Fibroblast of skin of left biceps (primary cell): Measurements from ENCODE around the gene TESK1.

Experiments used
- DNase-seq, 2 experiments: peaks; one replicate each; pipeline ENCODE4 v3.0.0-alpha.2; 2013; ENCODE audit warnings: low read depth in 2 of 2

Gene TESK1

DNA sequence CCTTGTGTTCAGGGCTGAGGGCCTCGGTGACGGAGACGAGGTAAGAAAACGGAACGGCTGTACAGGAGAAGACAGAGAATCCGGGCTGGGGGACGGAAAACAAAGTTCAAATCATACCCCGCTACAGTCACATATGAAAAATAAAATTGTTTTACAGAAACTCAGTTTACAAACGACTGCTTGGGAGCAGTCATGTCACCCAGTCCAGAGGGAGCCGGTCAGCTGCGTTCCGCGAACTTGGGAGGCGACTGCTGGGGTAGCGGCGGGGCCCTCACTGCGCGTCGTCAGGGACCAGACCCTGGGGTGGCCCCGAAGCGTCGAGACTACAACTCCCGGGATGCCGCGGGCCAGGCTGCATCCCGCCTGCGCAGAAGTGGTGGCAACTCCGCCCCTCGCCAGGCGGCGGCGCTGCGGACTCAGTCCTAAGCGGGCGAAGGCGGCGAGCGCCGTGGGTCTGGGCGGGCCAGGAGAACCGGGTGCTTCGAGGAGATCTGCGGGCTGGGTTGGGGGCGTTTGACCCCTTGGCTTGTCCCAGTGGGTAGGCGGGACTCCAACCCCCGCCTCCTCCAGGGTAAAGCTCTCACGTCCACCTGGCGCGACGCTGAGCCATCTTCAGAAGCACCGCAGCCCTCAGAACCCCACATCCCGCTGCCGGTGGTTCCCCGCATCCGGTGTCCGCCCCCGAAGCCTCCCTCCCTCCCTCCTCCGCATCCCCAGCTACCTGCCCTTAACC lies 41.6 kb downstream of the TESK1 start:
- peak; percentile 61 to 62 for DNase-seq

DNA sequence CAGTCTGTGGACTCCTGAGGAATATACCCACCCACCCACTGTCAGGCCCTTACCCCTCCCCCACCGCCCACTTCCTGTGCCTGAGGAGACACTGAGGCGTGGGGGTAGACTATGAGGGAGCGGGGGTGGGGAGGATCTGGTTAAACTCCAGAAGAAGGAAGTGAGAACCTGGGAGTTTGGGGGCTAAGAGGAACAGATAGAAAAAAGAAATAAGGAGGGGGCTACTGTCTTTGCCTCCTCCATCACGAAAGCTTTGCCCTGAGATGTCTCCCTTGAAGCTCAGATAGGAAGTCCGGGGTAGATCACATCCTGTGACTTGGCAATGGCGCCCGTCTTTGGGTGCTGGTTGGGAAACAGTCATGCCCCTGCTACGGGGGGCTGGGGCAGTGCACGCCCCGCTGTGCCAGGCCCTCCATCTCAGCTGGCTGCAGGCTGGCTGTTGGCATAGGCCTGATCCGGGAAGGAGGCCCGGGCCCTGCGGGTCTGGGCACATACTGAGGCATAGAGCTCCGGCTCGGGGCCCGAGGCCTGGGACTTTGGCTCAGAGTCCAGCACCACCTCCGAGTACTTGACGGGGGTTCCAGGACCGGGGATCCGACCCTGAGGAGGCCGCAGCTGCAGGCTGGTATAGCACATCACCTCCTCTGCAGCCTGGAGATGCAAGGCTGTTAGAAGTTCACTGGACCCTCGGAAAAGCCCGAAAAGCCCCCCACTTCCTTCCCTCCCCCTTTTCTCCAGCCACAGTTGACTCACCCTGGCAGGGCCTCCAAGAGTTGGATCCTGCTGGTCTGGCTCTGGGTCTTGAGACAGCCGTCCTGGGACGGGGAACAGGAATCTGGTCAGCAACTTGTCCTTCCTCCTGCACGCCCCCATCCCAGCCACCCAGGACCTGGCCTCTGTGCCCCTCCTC lies 44.6 kb downstream of the TESK1 start:
- DNase-seq, result no peak

DNA sequence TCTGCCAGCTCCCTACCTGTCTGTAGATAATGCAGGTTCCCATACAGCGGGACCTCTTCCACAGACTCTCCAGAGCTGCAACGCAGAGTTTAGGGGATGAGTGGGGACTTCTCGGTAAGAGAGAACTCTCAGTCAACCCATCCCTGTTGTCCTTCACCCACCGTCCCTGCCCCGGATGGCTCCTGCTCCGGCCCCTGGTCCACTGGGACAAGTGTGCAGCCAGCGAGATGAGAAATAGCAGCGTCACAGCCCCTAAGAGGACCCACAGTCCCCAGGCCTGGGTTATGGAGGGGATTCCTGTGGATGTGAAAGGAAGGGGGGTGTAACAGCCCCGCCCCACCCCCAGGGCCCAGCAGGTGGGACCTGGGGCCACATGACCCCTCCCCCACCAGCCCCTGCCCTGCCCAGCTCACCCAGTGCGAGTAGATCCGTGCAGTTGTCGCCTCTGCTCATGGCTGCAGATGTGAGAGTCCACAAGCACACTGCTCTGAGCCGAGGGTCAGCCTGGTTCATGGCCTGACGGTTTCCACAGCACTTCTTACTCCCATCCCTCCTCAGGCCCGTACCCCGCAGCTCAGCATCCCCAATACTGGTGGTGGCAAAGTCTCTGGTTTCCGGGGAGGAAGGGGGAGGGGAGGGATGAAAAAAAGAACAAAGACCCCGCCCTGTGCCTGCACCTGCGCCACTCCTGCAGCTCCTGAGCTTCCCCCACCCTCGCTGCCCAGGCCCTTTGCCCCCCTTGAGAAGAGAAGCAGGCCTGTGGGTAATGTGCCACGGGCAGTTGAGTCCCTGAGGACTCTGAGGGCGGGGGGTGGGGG lies 45.5 kb downstream of the TESK1 start, which contains the start of gene SIT1:
SIT1 (minus strand) TSS at position 591 of the 818 bp plus-strand sequence; CDS start at position 513, 78 bp downstream.
- DNase-seq, result no peak

DNA sequence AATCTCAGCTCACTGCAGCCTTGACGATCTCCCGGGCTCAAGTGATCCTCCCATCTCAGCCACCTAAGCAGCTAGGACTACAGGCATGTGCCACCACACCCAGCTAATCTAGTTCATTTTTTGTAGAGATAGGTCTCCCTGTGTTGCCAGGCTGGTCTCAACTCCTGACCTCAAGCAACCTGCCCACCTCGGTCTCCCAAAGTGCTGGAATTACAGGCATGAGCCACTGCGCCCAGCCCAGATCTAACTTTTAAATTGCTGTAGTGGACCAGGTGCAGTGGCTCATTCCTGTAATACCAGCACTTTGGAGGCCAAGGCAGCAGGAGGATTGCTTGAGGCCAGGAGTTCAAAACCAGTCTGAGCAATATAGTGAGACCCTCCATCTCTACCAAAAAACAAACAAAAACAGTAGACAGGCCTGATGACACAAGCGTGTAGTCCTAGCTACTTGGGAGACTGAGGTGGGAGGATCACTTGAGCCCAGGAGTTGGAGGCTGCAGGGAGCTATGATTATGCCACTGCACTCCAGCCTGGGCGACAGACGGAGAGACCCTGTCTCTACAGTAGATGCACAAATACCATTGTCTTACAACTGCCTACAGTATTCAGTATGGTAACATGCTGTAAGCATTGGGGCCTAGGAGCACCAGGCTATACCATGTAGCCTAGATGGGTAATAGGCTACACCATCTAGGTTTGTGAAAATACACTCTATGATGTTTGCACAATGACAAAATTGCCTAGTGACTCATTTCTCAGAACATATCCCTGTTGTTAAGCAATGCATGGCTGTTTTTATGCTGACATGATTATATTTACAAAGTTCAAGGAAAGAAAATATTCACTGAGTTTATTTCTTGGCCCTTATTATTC lies 47.1 kb downstream of the TESK1 start:
- DNase-seq, result no peak

DNA sequence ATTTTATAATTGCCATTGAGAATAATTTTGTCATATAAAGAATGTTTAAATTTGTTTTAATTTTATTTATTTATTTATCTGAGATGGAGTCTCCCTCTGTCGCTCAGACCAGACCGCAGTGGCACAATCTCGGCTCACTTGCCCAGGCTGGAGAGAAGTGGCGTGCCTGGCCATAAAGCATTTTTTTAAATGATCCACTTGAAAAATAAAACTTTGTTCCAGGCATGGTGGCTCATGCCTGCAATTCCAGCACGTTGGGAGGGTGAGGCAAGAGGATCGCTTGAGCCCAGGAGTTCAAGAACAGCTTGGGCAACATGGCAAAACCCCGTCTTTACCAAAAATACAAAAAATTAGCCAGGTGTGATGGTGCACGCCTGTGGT lies 47.8 kb downstream of the TESK1 start:
- no peak for DNase-seq

DNA sequence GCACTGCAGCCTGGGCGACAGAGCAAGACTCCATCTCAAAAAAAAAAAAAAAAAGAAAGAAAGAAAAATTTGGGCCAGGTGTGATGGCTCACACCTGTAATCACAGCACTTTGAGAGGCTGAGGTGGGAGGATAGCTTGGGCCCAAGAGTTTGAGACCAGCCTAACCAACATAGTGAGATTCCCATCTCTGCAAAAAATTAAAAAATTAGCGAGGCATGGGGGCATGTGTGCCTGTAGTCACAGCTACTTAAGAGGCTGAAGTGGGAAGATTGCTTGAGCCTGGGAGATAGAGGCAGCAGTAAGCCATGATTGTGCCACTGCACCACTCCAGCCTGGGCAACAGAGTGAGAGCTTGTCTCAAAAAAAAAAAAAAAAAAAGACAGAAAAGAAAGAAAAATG lies 48.5 kb downstream of the TESK1 start:
- DNase-seq, result no peak

DNA sequence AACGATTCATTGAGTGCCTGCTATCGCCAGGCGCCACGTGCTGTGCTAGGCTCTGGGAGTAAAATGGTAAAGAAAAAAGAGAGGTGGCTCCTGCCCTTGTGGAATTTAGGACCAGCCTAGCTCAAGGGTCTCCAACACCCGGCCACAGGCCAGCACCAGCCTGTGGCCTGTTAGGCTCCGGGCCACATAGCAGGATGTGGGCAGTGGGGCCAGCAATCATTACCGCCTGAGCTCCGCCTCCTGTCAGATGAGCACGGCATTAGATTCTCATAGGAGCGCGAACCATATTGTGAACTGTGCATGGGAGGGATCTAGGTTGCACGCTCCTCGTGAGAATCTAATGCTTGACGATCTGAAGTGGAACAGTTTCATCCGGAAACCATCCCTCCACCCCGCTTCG lies 51.3 kb downstream of the TESK1 start:
- DNase-seq, result no peak

DNA sequence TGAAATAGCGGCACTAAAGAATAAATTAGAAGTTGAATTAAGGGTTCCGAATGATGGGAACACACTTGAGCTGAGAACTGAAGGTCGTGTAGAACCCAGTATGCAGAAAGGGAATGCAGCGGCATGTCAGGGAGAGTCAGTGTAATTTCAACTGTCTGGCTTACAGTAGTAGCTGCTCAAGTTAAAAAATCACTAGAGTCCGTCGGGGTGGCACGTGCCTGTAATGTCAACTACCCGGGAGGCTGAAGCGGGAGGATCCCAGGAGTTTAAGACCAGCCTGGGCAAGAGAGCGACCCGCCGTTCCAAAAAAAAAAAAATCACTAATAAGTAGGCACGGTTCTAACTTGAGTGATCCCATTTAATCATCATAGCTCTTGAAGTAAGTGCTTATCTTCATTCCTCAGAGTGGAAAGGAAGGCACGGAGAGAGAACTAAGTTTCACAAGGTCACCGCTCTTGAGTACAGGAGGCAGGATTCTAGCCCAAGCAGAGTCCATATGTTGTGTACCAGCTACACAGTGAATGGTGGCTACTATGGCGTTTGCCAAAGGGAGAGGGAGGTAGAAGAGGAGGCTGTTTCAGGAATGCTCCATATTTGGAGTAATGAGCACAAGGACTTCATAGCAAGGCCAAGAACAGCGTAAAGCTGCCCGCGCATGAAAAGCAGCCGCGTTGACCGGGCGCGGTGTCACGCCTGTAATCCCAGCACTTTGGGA lies 51.9 kb downstream of the TESK1 start:
- DNase-seq, result no peak

DNA sequence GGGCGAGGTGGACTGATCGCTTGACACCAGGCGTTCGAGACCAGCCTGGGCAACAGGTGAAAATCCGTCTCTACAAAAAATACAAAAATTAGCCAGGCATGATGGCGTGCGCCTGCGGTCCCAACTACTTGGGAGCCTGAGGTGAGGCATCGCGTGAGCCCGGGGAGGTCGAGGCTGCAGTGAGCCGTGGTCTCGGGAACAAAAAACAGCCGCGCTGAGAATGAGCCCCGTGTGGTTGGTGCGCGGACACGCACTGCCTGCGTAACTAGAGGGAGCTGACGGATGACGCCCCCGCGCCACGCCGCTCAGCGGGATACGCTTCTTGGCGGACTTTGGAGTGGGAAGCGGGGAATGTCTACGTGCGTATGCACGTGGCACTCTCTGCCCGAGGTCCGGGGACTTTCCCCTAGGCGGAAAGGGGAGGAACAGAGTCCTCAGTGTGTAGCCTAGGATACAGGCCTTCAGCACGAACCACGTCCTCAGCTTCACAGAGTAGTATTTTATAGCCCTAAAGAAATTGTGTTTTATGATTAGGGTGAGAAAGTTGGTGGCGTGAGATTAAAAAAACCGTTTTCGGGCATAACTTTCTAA lies 52.6 kb downstream of the TESK1 start, which contains the start of gene RMRP:
RMRP (minus strand) TSS at position 474 of the 591 bp plus-strand sequence.
- DNase-seq, result peak; percentile 99

DNA sequence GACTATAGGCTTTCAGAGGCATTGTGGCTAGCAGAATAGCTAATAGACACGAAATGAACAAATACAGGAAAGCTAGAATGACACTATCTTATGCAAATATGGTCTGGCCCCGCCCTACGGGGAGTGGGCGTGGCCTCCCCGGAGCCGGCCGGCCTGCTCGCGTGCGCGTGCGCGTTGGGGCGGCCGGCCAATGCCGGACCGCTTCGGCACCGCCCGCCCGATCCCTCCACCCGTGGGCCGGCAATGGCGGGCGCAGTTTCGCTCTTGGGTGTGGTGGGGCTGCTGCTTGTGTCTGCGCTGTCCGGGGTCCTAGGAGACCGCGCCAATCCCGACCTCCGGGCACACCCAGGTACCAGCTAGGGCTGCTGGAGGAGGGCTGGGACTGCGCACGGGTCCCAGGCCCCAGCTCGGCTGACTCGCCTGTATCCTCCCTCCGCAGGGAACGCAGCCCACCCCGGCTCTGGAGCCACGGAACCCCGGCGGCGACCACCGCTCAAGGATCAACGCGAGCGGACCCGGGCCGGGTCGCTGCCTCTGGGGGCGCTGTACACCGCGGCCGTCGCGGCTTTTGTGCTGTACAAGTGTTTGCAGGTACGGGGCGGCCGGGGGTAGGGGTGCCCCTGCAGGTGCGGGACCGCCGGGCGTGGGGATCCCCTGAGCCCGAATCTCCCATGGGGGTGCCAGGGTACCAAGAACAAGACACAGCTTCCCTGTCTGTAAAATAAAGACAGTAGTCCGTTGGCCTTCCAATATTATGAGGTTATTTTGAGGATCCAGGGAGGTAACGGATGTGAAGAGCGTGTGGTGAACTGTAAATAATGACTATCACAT lies 53.3 kb downstream of the TESK1 start, which contains the start of gene CCDC107:
CCDC107 (plus strand) TSS at position 156 of the 831 bp plus-strand sequence; CDS start at position 244, 88 bp downstream.
- peak; percentile 57 to 62 for DNase-seq

DNA sequence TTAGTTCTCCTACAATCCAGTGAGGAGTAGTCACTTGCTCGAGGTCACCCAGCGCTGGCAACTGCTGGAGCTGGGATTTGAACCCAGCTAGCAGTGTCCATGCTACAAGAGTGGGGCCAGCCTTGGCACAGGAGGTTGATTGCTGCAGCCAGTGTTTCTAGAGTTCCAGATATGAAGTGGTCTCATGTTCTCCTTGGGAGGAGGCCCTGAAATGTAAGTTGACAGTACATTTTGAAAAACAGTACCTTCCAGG lies 53.8 kb downstream of the TESK1 start:
- DNase-seq, result no peak

DNA sequence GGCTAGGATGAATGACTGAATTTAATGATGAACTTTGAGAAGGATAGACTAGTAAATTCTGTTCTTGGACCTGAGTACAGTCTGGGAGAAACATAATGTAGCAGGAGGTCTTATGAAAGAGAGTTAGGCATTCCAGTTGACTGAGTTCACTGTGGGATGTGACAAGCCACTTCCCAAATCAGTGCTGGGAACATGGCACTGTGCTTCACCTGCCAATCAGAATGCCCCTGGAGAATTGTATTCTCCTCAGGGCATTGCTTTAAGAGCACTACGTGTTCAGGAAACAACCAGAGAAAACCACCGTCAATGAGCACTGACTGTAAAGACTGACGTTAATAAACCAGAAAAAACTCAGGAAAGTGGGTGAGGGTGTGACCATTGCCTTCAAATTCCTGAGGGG lies 54.3 kb downstream of the TESK1 start:
- DNase-seq, result no peak
